ENCODE results near the gene MYOZ2.

Gene MYOZ2

DNA sequence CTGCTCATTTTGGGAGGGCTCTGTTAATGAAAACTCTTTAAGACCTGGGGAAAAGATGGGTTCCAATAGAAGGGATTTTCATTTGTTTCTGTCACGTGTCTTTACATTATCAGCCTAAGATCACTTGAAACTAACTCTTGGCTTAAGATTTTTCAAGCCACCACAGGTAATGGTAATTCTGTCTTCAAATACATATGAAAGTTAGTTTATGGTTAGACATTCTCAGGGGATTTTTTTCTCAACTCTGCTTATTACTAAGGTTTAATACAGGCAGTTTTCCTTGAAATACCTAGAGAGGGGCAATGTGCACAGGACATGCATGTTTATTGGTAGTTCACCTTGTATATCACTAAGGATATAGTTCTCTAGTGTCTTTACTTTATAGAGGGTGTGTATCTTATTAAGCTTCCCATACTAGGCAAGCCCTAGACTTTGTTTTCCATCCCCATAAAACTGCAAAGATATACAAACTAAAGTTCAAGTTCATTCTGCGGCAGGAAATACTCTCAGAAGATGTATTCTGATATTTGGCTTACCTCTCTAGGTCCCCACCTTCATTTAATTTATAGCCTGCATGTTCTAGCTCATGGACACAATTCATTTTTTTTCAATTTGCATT is 38.2 kb upstream of the MYOZ2 start:
- H3K27me3 ChIP-seq (ENCODE audit: control insufficient read depth, insufficient read depth, low read length): no peaks in the 10 kb centered on the region
- TF ChIP-seq, protein P1, sequence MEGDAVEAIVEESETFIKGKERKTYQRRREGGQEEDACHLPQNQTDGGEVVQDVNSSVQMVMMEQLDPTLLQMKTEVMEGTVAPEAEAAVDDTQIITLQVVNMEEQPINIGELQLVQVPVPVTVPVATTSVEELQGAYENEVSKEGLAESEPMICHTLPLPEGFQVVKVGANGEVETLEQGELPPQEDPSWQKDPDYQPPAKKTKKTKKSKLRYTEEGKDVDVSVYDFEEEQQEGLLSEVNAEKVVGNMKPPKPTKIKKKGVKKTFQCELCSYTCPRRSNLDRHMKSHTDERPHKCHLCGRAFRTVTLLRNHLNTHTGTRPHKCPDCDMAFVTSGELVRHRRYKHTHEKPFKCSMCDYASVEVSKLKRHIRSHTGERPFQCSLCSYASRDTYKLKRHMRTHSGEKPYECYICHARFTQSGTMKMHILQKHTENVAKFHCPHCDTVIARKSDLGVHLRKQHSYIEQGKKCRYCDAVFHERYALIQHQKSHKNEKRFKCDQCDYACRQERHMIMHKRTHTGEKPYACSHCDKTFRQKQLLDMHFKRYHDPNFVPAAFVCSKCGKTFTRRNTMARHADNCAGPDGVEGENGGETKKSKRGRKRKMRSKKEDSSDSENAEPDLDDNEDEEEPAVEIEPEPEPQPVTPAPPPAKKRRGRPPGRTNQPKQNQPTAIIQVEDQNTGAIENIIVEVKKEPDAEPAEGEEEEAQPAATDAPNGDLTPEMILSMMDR (IDR thresholded peaks at IDR 0.05): no peak
- H3K9me3 ChIP-seq (ENCODE audit: control insufficient read depth, low read length): no peaks in the 10 kb centered on the region
- H3K9ac ChIP-seq: no peak overlapping the region
- no peak overlapping the region for H2AFZ ChIP-seq
- H3K4me2 ChIP-seq (ENCODE audit: low read length): no peak overlapping the region
- no peaks in the 10 kb centered on the region for H3K36me3 ChIP-seq (ENCODE audit: control insufficient read depth, insufficient read depth, low read length)
- no peak overlapping the region for H3K4me3 ChIP-seq (ENCODE audit: low read depth, low read length)
- no peak overlapping the region for H3K27ac ChIP-seq
- no peaks in the 10 kb centered on the region for H3K4me1 ChIP-seq
- no peaks in the 10 kb centered on the region for H3K79me2 ChIP-seq

DNA sequence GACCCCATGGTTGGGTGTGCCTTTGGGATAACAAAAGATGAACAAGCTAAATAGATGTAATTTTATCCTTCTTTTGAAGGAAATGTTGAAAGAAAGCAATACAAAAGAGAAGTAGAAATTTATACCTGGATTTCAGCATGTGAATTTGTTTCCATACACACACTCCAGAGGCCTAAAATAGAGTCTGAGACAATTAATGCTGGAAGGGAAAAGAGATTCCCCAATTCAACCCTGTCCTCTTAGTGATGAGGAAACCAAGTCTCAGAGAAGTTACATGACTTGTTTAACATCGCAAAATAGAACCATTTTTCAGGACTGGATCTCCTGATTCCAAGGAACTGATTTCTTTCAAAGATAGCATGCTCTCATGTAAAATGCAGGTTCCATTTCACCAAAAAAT is 37.3 kb upstream of the MYOZ2 start:
- H3K4me2 ChIP-seq (ENCODE audit: low read length): no peak overlapping the region
- H3K27ac ChIP-seq: no peak overlapping the region
- no peak overlapping the region for H2AFZ ChIP-seq
- no peaks in the 10 kb centered on the region for H3K27me3 ChIP-seq (ENCODE audit: control insufficient read depth, insufficient read depth, low read length)
- no peaks in the 10 kb centered on the region for H3K9me3 ChIP-seq (ENCODE audit: control insufficient read depth, low read length)
- no peak overlapping the region for H3K9ac ChIP-seq
- TF ChIP-seq, protein P1 (IDR thresholded peaks at IDR 0.05): no peak
- no peaks in the 10 kb centered on the region for H3K4me1 ChIP-seq
- no peaks in the 10 kb centered on the region for H3K79me2 ChIP-seq
- H3K36me3 ChIP-seq (ENCODE audit: control insufficient read depth, insufficient read depth, low read length): no peaks in the 10 kb centered on the region
- no peak overlapping the region for H3K4me3 ChIP-seq (ENCODE audit: low read depth, low read length)

DNA sequence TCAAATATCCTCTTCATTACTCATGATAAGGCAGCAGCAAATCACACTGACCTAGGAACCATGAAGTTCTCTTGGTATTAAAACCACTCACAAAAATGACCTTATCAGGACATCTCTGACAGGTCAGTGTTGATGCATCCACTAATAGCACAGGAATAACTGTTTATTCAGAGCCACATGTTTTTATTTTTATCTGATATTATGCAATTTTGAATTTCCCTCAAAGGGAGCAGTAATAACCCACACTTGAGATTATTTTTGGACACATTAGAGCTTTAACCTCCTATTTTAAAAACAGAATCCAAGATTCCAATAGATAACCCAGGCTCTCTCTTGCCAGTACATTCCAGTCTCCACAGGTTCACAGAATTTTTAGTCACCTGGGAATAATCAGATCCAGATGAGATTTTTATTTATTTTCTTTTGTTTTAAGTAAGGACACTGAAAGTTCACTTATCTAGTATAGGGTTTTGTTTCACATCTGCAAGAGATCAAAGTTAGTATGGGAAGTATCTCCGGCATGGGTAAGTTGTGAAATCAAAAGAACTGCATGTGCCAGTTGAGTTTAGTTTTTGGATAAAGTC is 36.3 kb upstream of the MYOZ2 start:
- Histone ChIP-seq H3K9ac (no peak overlapping the region), H3K27me3 (ENCODE audit: control insufficient read depth, insufficient read depth, low read length) (no peaks in the 10 kb centered on the region), H3K9me3 (ENCODE audit: control insufficient read depth, low read length) (no peaks in the 10 kb centered on the region), H3K4me2 (ENCODE audit: low read length) (no peak overlapping the region), H3K4me1 (no peaks in the 10 kb centered on the region), H2AFZ (no peak overlapping the region), H3K4me3 (ENCODE audit: low read depth, low read length) (no peak overlapping the region), H3K27ac (no peak overlapping the region), H3K36me3 (ENCODE audit: control insufficient read depth, insufficient read depth, low read length) (no peaks in the 10 kb centered on the region), H3K79me2 (no peaks in the 10 kb centered on the region)
- TF ChIP-seq, protein P1 (IDR thresholded peaks at IDR 0.05): no peak

DNA sequence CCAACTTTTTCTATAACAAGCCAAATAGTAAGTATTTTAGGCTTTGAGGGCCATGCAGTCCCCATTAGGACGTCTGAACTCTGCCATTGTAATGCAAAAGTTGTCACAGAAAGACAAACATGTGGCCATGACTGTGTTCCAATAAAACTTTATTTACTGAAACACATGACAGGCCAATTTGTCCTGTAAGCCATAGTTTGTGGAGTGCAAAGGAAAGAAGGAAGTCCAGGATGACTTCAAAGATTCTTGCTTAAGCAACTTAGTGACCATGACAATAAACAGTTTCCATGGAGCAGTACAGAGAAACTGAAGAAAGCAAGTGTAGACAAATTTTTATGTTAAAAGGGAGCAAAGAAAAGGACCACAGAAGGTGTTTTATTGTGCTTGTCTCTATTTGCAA is 35.0 kb upstream of the MYOZ2 start:
- no peaks in the 10 kb centered on the region for H3K27me3 ChIP-seq (ENCODE audit: control insufficient read depth, insufficient read depth, low read length)
- no peak overlapping the region for H3K27ac ChIP-seq

More for the DNA sequence above, 35.0 kb upstream of the MYOZ2 start:
- H3K9me3 ChIP-seq (ENCODE audit: control insufficient read depth, low read length): no peaks in the 10 kb centered on the region
- H2AFZ ChIP-seq: no peak overlapping the region
- no peak overlapping the region for H3K4me2 ChIP-seq (ENCODE audit: low read length)
- no peaks in the 10 kb centered on the region for H3K4me1 ChIP-seq
- TF ChIP-seq, protein P1 (IDR thresholded peaks at IDR 0.05): no peak
- no peaks in the 10 kb centered on the region for H3K79me2 ChIP-seq
- no peak overlapping the region for H3K4me3 ChIP-seq (ENCODE audit: low read depth, low read length)
- H3K9ac ChIP-seq: no peak overlapping the region
- H3K36me3 ChIP-seq (ENCODE audit: control insufficient read depth, insufficient read depth, low read length): no peaks in the 10 kb centered on the region

All from parathyroid adenoma (tissue), 2 donors.